GM12891 (cell line): ENCODE data around the gene CADM2.

Source experiments
- DNase-seq: peaks from one replicate; pipeline ENCODE4 v3.0.0; 2011; ENCODE audit warnings: low spot score; ENCODE audit not compliant: insufficient read length
- FAIRE-seq: peaks from 2 replicates; lab custom pipeline; 2011; peaks lifted over from hg19 to GRCh38; lab: Jason Lieb, UNC
- PAX5 ChIP-seq: IDR thresholded peaks from 2 replicates; pipeline ENCODE4 v1.6.1; 2011; ENCODE audit warnings: low read length, moderate library complexity, mild to moderate bottlenecking; ENCODE audit not compliant: insufficient read depth, severe bottlenecking
- POLR2A ChIP-seq: IDR thresholded peaks from 2 replicates; pipeline ENCODE4 v1.6.1; 2011; ENCODE audit warnings: low read depth, low read length, control low read depth
- POLR2AphosphoS5 ChIP-seq: IDR thresholded peaks from 2 replicates; pipeline ENCODE4 v1.6.1; 2011; ENCODE audit warnings: low read depth, low read length, control low read depth
- POU2F2 ChIP-seq: IDR thresholded peaks from 2 replicates; pipeline ENCODE4 v1.6.1; 2011; ENCODE audit warnings: low read depth, mild to moderate bottlenecking, control low read depth, low read length, moderate library complexity
- SPI1 ChIP-seq: IDR thresholded peaks from 2 replicates; pipeline ENCODE4 v1.6.1; 2011; ENCODE audit warnings: low read depth, low read length, control low read depth
- TAF1 ChIP-seq: IDR thresholded peaks from 2 replicates; pipeline ENCODE4 v1.6.1; 2011; ENCODE audit warnings: low read depth, low read length, control low read depth

Gene CADM2

GRCh38 chr3:85051786-85052185, 93.0 kb downstream of the CADM2 start:
- FAIRE-seq (no peak), DNase-seq (no peak)
- no peak for TF ChIP-seq POLR2A
- no peak for TF ChIP-seq PAX5
- no peak for TF ChIP-seq TAF1
- no peak for TF ChIP-seq SPI1
- no peak for TF ChIP-seq POLR2AphosphoS5
- TF ChIP-seq POU2F2 = no peak

GRCh38 chr3:85053626-85054025, 94.8 kb downstream of the CADM2 start:
- TF ChIP-seq TAF1 (no peak), POU2F2 (no peak), SPI1 (no peak), POLR2AphosphoS5 (no peak), POLR2A (no peak), PAX5 (no peak)
- no peak for DNase-seq
- no peak for FAIRE-seq

DNA sequence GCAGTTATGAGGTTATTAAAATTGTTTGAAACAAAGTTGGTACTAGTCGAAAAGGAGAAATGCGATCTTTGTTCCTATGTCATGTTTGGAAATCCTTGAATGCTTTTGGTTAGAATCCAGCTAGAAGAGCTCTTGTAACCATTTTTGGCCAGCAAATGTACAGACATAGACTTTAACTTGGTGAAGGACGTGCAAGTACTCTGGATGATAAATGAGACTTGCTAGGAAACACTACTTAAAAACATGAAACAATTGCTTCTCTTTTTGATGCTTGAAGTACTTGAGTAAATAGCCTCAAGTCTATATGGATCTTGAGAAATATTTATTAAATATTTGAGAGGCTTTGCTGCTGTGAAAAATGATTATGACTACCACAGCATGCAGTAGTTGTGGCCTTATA, 95.8 kb downstream of the CADM2 start:
- no peak for TF ChIP-seq POU2F2
- TF ChIP-seq PAX5 = no peak
- TF ChIP-seq POLR2AphosphoS5 = no peak
- TF ChIP-seq TAF1 = no peak
- no peak for TF ChIP-seq SPI1
- TF ChIP-seq POLR2A = no peak
- FAIRE-seq (no peak), DNase-seq (no peak)

- DNase-seq = no peak
- TF ChIP-seq POU2F2 (no peak), POLR2AphosphoS5 (no peak), POLR2A (no peak), PAX5 (no peak), SPI1 (no peak), TAF1 (no peak)
- FAIRE-seq = no peak
Measured at GRCh38 chr3:85068911-85069310, 110.1 kb downstream of the CADM2 start.

DNA sequence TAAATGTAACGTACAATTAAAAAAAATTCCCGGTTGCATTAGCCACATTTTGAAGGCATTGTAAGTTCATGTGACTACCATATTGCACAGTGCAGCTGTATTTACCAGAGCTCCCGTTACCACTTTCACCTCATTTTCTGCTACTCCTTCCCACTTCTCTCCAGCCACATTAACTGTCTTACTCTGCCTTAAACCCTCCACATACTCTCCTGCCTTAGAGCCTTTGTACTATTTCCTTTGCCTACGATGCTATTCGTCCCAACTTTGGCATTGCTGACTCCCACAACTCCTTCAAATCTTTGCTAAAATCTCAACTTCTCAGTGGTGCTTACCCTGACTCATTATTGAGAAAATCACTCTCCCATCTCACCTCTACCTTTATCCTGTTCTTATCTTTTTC, 115.2 kb downstream of the CADM2 start:
- DNase-seq (no peak), FAIRE-seq (no peak)
- TF ChIP-seq POU2F2 (no peak), SPI1 (no peak), TAF1 (no peak), POLR2AphosphoS5 (no peak), POLR2A (no peak), PAX5 (no peak)

GRCh38 chr3:85075663-85076062, 116.9 kb downstream of the CADM2 start:
- no peak for FAIRE-seq
- no peak for TF ChIP-seq POLR2A
- DNase-seq = no peak

DNA sequence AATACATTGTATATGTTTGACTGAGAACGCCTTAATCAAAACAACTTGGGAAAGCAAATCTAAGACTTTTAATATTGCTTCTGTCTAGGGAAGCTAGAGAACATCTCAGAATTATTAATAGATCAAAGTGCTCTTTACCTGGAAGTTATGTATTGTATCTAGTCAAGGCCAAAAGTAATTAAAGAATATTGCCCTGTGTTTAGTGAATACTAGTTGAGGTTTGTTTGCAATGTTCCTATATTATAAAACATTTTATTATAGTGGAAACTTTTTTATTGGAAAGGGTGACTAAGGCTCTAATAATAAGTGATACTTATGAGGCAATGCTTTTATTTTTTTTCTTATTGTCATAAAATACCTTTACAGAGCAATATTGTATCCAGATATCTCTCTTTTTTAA, 118.2 kb downstream of the CADM2 start:
- DNase-seq (no peak), FAIRE-seq (no peak)
- no peak for TF ChIP-seq POLR2AphosphoS5
- TF ChIP-seq TAF1 = no peak
- no peak for TF ChIP-seq POU2F2
- no peak for TF ChIP-seq POLR2A
- no peak for TF ChIP-seq SPI1
- TF ChIP-seq PAX5 = no peak

GRCh38 chr3:85081191-85081906, 122.6 kb downstream of the CADM2 start:
- no peak for TF ChIP-seq PAX5
- no peak for DNase-seq
- FAIRE-seq = no peak

DNA sequence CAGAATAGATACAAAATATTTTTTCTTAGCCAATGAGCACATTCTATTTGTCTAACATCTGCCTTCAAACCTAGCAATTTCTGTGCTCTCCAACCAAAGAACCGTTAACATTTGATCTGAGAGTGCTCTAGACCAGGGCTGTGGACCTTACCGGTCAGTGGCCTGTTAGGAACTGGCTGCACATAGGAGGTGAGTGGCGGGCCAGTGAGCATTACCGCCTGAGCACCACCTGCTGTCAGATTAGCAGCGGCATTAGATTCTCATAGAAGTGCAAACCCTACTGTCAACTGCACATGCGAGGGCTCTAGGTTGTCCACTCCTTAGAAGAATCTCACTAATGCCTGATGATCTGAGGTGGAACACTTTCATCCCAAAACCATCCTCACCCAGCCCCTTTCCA, 131.7 kb downstream of the CADM2 start:
- no peak for TF ChIP-seq POLR2A
- TF ChIP-seq PAX5 = no peak
- TF ChIP-seq POU2F2 = no peak
- no peak for TF ChIP-seq SPI1
- no peak for TF ChIP-seq POLR2AphosphoS5
- TF ChIP-seq TAF1 = no peak
- DNase-seq (no peak), FAIRE-seq (no peak)

- FAIRE-seq = no peak
- DNase-seq = no peak
- TF ChIP-seq TAF1 (no peak), POLR2AphosphoS5 (no peak), POU2F2 (no peak), PAX5 (no peak), POLR2A (no peak), SPI1 (no peak)
Measured at GRCh38 chr3:85100316-85100715, 141.5 kb downstream of the CADM2 start.
